Stimulated activated CD8-positive, alpha-beta memory T cell treated with anti-CD3 and anti-CD28 coated beads, Interleukin-4, amount 100 ng/mL, for 48 hours (primary cell): ENCODE measurements around the gene LGALS12.
A peak's percentile ranks its signal among the peaks of the same experiment; 100 is the strongest.
"Not testable (repeated sequence)": the region's sequence is repeated elsewhere in the genome, so short reads cannot be mapped to it uniquely, and the experiment has no call there.

Source experiments
- DNase-seq: peaks from one replicate; pipeline ENCODE4 v3.0.0-alpha.2; 2020

LGALS12 gene

GRCh38 chr11:63506876-63507275 lies 992 bp downstream of the LGALS12 start:
- no peak for DNase-seq

- no peak for DNase-seq
Observed at GRCh38 chr11:63507511-63507910, 1.6 kb downstream of the LGALS12 start.

- no peak for DNase-seq
Observed at GRCh38 chr11:63508009-63508408, 2.1 kb downstream of the LGALS12 start.

GRCh38 chr11:63508745-63509144 lies 2.9 kb downstream of the LGALS12 start:
- no peak for DNase-seq

DNA sequence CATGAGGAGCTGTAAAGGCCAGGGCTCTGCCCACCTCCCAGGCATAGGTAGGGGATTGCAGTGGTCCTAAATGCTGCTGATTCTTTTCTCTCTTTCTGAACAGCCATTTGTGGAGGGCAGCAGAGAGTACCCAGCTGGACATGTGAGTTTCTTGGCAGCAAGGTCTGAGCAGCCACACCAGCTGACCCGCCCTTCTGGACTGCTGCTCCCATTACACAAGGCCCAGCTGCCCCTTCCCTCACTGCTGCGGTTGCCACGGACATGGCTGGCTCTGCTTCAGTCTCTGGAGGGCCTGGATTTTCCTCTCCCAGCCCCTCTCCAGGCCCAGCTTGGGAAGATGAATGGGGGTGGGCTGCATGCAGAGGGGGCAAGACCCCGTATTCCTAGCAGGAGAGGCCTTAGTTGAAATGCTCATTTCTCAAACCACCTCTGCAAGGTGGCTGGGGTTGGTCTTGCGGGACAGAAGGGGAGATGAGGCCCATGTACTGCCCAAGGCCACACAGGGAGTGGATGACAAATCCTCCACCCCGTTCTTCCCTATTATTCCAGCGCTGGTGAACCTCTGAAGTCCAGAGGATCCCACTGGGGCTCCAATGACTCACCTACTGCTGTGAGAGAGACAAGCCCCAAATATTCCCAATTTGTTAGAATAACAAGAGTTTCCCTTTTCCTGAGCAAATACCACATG lies 4.6 kb downstream of the LGALS12 start:
- no peak for DNase-seq

- no peak for DNase-seq
Observed at GRCh38 chr11:63511048-63511748, 5.3 kb downstream of the LGALS12 start.

DNA sequence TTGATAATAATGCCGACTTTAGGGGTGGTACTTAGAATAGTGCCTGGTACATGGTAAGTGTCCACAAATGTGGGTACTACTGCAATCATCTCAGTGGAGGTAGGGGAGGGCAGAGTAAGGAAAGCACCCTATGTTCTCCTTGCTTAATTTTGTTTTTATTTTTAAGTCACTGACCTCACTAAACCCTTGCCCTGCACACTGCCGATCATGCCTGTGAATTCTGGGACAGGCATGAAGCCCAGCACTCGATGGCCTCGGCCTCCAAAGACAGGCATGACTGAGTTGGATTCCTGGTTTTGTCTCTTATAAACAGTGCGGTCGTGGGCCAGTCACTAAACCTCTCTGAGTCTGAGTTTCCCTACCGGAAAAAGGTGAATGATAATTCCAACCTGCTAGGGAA lies 6.9 kb downstream of the LGALS12 start:
- no peak for DNase-seq

- DNase-seq: no peak
Observed at GRCh38 chr11:63516109-63516508, 10.2 kb downstream of the LGALS12 start.

DNA sequence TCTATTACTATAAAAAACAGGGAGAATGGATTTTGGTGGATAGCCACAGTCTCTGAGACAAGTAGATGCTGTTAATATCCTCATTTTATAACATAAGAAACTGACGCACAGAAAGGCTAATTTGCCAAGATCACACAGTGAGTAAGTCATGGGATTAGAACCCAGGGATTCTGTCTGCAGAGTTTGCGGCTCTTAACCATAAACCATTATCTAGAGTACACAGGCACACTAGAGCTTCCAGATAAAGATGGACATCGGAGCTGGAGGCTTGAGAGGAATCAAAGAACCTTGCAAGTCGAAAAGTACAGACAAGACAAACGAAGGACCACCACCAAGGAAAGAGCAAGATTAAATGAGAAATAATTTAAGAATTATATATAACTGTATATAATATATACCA lies 11.3 kb downstream of the LGALS12 start:
- DNase-seq: no peak

DNA sequence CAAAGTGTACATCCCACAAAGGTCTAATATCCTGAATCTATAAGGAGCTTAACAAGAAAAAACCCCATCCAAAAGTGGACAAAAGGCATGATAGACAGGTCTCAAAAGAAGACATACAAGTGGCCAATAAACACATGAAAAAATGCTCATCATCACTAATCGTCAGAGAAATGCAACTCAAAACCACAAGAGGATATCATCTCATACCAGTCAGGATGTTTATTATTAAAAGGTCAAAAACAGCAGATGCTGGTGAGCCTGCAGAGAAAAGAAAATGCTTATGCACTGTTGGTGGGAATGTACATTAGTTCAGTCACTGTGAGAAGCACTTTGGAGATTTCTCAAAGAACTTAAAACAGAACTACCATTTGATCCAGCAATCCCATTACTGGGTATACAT lies 12.7 kb downstream of the LGALS12 start:
- DNase-seq: no peak

- no peak for DNase-seq
Observed at GRCh38 chr11:63520606-63521170, 14.8 kb downstream of the LGALS12 start.

DNA sequence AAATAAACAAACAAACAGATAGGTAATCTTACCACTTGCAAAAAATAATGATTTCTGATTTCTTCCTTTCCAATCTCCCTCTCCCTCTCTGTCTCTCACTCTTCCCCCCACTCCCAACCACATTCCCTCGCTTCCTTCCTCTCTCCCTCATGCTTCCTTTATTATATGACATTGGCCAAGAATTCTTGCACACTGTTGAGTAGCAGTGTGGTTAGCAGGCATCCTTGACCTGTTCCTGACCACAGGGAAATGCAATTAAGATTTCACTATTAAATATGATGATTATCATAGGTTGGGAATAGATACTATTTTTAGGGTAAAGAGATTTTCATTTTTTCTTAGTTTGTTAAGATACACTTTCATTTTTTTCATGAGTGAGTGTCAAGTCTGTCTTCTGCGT lies 16.0 kb downstream of the LGALS12 start:
- no peak for DNase-seq

- DNase-seq: no peak
Observed at GRCh38 chr11:63523151-63523550, 17.3 kb downstream of the LGALS12 start.

- DNase-seq: no peak
Observed at GRCh38 chr11:63527667-63528066, 21.8 kb downstream of the LGALS12 start.

DNA sequence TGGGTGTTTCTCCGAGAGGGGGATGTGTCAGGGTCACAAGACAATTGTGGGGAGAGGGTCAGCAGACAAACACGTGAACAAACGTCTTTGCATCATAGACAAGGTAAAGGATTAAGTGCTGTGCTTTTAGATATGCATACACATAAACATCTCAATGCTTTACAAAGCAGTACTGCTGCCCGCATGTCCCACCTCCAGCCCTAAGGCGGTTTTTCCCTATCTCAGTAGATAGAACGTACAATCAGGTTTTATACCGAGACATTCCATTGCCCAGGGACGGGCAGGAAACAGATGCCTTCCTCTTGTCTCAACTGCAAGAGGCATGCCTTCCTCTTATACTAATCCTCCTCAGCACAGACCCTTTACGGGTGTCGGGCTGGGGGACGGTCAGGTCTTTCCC lies 22.3 kb downstream of the LGALS12 start:
- not testable (repeated sequence) for DNase-seq

DNA sequence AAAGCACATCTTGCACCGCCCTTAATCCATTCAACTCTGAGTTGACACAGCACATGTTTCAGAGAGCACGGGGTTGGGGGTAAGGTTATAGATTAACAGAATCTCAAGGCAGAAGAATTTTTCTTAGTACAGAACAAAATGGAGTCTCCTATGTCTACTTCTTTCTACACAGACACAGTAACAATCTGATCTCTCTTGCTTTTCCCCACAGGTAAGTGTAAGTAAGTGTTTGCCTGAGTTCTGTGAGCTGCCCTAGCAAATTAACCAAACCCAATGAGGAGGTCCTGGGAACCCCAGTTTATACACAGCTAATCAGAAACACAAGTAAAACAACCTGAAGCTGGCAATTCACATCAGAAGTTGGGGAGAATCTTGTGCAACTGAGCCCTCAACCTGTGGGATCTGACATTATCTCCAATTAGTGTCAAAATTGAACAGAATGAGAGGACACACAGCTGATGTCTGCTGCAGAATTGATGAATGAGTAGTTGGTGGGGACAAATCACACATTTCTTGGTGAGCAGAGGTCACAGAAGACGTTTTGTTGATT lies 22.9 kb downstream of the LGALS12 start:
- DNase-seq: not testable (repeated sequence)

DNA sequence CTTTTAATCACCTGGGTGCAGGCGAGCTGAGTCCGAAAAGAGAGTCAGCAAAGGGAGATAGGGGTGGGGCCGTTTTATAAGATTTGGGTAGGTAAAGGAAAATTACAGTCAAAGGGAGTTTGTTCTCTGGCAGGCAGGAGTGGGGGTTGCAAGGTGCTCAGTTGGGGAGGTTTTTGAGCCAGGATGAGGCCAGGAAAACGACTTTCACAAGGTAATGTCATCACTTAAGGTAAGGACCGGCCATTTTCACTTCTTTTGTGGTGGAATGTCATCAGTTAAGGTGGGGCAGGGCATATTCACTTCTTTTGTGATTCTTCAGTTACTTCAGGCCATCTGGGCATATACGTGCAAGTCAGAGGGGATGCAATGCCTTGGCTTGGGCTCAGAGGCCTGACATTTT lies 23.5 kb downstream of the LGALS12 start:
- not testable (repeated sequence) for DNase-seq

DNA sequence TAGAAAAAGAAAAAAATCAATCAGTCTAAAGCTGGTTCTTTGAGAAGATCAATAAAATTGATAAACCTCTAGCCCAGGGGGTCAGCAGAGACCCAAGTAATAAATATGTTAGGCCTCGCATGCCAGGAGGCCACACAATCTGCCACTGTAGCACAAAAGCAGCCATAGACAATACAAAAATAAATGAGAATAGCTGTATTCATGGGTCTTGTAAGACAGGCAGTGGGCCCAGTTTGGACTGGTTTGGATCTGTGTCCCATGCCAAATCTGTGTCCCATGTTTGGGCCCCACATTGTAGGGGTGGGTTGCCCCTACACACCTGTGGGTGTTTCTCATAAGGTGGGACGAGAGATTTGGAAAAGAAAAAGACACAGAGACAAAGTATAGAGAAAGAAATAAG lies 24.1 kb downstream of the LGALS12 start:
- no peak for DNase-seq

DNA sequence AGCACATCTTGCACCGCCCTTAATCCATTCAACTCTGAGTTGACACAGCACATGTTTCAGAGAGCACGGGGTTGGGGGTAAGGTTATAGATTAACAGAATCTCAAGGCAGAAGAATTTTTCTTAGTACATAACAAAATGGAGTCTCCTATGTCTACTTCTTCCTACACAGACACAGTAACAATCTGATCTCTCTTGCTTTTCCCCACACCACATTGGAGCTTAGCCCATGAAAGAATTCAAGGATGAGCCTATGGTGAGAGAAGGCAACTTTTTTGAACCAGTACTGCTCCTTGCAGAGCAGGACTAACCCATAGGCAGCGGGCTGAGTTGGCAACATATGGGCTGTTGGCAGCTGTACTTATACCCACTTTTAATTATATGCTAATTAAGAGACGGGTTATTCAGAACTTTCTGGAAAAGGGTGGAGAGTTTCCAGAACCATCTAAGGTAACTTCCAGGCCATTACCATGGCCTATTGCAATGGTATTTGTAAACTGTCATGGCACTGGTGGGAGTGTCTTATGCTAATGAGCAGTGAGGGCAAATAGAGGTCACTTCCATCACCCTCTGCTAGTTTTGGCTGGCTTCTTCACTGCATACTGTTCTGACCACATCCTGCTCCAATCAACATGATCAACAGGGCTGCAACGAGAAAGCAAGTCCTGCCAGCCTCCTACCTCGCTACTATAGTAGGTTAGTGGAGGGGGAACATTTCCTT lies 25.3 kb downstream of the LGALS12 start:
- DNase-seq: peak; percentile 42

- no peak for DNase-seq
Observed at GRCh38 chr11:63532117-63532516, 26.2 kb downstream of the LGALS12 start.

GRCh38 chr11:63532799-63533475 lies 27.1 kb downstream of the LGALS12 start:
- no peak for DNase-seq

GRCh38 chr11:63534076-63534475 lies 28.2 kb downstream of the LGALS12 start:
- DNase-seq: no peak
